Ishikawa (cell line): ENCODE results near the gene CYS1.

Source experiments
- NFIC ChIP-seq: IDR thresholded peaks from 2 replicates; pipeline ENCODE4 v1.6.1; 2012
- REST ChIP-seq: IDR thresholded peaks from 2 replicates; pipeline ENCODE4 v1.6.1; 2012; ENCODE audit warnings: low read depth, mild to moderate bottlenecking

GRCh38 chr2:10078704-10079265 is 1.4 kb downstream of the CYS1 start:
- TF ChIP-seq NFIC (no peak), REST (no peak)
